Epithelial cell of esophagus (primary cell): ENCODE measurements around the gene KLHL13.
A peak's percentile ranks its signal among the peaks of the same experiment; 100 is the strongest.
"Not testable (repeated sequence)": the region's sequence is repeated elsewhere in the genome, so short reads cannot be mapped to it uniquely, and the experiment has no call there.

ENCODE experiments used
- DNase-seq: peaks from one replicate; pipeline ENCODE4 v3.0.0; 2010; ENCODE audit warnings: low read depth
- H3K4me3 ChIP-seq: 2 replicates; pipeline ENCODE4 v1.5.1; 2011; ENCODE audit warnings: mild to moderate bottlenecking, low read length, control low read depth
- CTCF ChIP-seq: IDR thresholded peaks from 2 replicates; pipeline ENCODE4 v1.5.1; 2011; ENCODE audit warnings: low read depth, mild to moderate bottlenecking, low read length, control low read depth, inconsistent platforms; ENCODE audit not compliant: insufficient read depth; ENCODE audit errors: missing control alignments

KLHL13 gene

GRCh38 chrX:117957128-117957527 lies 159.5 kb downstream of the KLHL13 start:
- no peak overlapping the region for H3K4me3 ChIP-seq
- TF ChIP-seq CTCF, result no peak
- DNase-seq, result peak; percentile 65

- DNase-seq, H3K4me3 ChIP-seq: not testable (repeated sequence)
Observed at GRCh38 chrX:117939296-117939695, 177.3 kb downstream of the KLHL13 start.

- H3K4me3 ChIP-seq, result no peak overlapping the region
- no peak for TF ChIP-seq CTCF
- DNase-seq, result peak; percentile 19
Observed at GRCh38 chrX:117936118-117936517, 180.5 kb downstream of the KLHL13 start.

- DNase-seq, H3K4me3 ChIP-seq: not testable (repeated sequence)
Observed at GRCh38 chrX:117930116-117930515, 186.5 kb downstream of the KLHL13 start.

GRCh38 chrX:117919755-117920154 lies 196.9 kb downstream of the KLHL13 start:
- DNase-seq, result no peak
- no peak for TF ChIP-seq CTCF
- H3K4me3 ChIP-seq, result no peak overlapping the region

GRCh38 chrX:117910216-117910615 lies 206.4 kb downstream of the KLHL13 start:
- no peak for DNase-seq
- TF ChIP-seq CTCF, result no peak
- no peak overlapping the region for H3K4me3 ChIP-seq

- no peak overlapping the region for H3K4me3 ChIP-seq
- DNase-seq, result no peak
- TF ChIP-seq CTCF, result no peak
Observed at GRCh38 chrX:117898226-117898625, 218.4 kb downstream of the KLHL13 start.

- no peak for TF ChIP-seq CTCF
- H3K4me3 ChIP-seq, result no peak overlapping the region
- DNase-seq, result no peak
Observed at GRCh38 chrX:117895418-117895817, 221.2 kb downstream of the KLHL13 start.
